Endometrial microvascular endothelial cells (primary cell): ENCODE measurements around the gene GALNT2. TPM values are rescaled to one million over a fixed set of nuclear protein-coding genes. Genes with fewer than 3 reads are reported as not detected.

Source experiments
- in situ Hi-C: cut with HindIII; loops from 2 replicates; pipeline ENCODE4 v1.10.0; 2017; ENCODE audit warnings: low sequenced_read_pairs, low pct_unique_long_range_greater_than_20kb; ENCODE audit errors: inconsistent ontology term
- total RNA-seq: library from RNA; depleted of rRNA; stranded (reverse); fragments of >200 nt; gene quantifications from one replicate; pipeline ENCODE4 v1.2.3, GENCODE V29; 2015; ENCODE audit errors: inconsistent ontology term

The GALNT2 gene
- 69.2 TPM for total RNA-seq

- in situ Hi-C loops = no loop called here
These were observed at the start of gene GALNT2 for GRCh38 chr1:230066466-230067404. TSS of gene GALNT2 (plus strand) at chr1:230067238. CDS start at chr1:230067281, 43 bp downstream.

GRCh38 chr1:230020451-230020850 is 46.6 kb upstream of the GALNT2 start:
- in situ Hi-C loops = no loop called here

DNA sequence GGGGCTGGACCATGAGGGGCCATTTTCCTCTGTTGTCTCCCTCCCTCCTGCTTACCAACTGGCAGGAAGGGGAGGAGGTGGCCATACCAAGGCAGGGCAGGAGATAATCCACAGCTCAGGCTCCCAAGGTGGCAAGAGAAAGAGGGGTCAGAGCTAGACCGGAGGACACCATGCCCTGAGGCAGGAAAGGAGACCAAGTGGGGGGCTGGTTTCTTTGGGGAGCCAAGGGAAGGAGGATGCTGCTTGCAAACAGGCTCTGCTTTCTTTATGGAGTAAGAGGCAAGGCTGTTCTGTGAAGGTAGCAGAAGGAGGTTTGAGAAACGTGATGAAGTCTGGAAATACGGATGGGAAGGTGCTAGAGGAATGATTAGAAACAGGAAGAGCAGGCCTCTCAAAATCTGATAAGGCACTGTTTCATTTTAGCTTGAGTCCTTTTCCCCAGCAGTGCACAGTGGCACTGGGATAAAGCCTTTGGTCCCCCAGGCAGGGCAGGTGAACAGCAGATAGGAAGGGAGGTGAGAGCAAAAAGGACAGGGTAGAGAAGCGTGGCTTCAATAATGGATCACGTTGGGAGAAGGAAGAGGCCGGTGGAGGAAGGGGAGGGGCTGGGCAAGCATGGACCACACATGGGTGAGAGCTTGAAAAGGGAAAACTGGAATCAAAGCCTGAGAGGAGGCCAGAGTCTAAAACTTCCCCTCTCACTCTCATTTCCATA is 44.2 kb upstream of the GALNT2 start:
- in situ Hi-C loops = no loop called here

DNA sequence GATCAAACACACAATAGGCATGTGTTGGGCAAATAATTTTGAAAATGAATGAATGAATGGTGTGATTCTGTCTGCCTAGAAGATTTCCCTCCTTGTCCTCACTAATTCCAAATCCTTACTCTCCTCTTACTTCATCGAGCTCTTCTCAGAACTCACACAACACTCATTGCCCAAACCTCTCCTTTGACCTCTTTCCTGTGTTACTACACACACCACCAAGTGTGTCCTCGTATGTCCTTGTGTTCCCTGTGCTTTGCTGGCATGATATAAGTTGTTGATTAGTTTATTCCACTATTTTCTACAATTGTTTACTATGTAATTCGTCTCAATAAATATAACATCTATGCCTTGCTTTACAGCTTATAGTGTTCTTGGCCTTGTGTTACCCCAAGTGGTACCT is 41.4 kb upstream of the GALNT2 start:
- in situ Hi-C loops = no loop called here

DNA sequence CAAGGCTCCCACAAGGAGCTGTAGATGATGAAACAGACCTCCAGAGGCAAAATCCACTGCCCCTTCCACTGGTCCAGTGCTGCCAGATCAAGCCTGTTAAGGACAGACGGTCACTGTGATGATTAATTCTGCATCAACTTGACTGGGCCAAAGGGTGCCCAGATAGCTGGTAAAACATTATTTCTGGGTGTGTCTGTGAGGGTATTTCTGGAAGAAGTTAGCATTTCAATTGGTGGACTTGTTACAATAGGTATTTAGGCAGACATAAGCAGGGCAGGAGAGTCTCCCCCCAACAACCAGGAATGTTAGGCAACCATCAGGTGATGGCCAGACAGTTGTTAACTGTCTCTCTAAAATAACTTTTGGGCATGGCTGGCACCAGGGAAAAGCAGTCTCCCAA is 40.9 kb upstream of the GALNT2 start:
- in situ Hi-C loops = no loop called here

- in situ Hi-C loops = no loop called here
These were observed 40.5 kb upstream of the GALNT2 start for GRCh38 chr1:230026572-230026971.

DNA sequence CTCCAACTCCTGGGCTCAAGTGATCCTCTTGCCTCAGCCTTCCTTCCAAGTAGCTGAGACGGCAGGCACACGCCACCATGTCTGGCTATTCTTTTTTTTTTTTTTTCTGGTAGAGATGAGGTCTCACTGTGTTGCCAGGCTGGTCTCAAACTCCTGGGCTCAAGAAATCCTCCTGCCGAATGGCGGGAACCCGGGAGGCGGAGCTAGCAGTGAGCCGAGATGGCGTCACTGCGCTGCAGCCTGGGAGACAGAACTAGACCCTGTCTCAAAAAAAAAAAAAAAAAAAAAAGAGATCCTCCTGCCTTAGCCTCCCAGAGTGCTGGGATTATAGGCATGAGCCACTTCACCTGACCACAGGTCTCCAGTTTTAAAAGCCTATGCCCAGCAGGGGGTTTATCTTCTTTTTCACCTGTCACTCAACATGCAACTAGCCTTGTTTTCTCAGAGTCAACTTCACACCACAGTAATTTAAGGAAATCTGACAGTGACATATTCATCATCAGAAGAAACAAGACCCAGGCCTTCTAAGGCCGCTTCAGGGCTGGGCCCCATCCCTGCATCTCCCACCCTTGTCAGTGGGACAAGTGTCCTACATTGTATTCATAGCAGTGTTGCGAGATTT is 38.3 kb upstream of the GALNT2 start:
- in situ Hi-C loops = no loop called here

- in situ Hi-C loops = no loop called here
These were observed 37.6 kb upstream of the GALNT2 start for GRCh38 chr1:230029244-230029941.

DNA sequence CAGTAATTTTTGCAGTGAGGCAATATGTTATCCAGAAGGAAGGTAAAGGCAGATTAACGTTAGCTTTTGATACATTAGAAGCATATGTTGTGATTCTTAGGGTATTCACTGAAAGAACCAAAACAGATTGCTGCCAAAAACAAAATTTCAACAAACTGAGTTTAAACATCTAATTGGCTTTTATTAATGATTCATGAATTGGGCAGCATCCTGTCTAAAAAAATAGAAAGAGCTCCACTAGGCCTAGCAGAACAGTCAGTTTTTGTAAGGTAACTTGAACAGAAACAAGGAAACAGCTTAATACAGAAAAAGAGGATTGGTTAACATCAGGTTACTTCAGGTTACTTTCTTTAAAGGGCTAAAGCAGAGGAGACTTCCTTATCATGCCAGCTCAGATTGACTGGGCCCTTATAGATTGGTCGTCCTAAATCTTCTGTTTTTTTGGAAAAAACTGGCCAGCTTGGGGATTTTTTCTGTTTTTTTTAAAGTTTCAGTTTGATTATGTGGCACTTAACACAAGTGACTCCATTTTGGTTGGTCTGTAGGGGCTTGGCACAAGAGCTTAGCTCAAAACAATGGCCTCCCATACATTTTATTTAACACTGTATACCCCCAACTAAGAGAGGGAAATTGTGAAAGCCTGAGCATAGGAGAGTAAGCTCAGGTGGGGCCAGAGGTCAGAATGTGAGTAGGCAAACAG is 36.8 kb upstream of the GALNT2 start:
- in situ Hi-C loops = no loop called here

DNA sequence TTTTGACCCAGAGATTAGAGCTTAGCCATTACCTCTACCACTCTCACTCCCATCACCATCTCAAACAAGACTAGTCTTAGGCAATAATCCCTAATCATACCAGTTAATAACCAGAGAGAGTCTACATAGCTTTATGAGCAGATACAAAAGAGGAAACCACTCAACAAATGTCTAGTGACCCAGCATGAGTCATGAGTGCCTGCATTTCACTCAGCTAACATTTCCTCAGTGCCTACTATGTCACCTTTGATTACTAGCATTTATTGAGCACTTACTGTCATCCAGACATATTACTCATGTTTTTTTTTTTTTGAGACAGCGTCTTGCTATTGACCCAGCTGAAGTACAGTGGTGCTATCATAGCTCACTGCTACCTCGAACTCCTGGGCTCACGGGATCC is 35.9 kb upstream of the GALNT2 start:
- in situ Hi-C loops = no loop called here

- in situ Hi-C loops = no loop called here
These were observed 34.3 kb upstream of the GALNT2 start for GRCh38 chr1:230032516-230033281.

GRCh38 chr1:230037261-230037660 is 29.8 kb upstream of the GALNT2 start:
- in situ Hi-C loops = no loop called here

- in situ Hi-C loops = no loop called here
These were observed 26.6 kb upstream of the GALNT2 start for GRCh38 chr1:230040440-230040839.

DNA sequence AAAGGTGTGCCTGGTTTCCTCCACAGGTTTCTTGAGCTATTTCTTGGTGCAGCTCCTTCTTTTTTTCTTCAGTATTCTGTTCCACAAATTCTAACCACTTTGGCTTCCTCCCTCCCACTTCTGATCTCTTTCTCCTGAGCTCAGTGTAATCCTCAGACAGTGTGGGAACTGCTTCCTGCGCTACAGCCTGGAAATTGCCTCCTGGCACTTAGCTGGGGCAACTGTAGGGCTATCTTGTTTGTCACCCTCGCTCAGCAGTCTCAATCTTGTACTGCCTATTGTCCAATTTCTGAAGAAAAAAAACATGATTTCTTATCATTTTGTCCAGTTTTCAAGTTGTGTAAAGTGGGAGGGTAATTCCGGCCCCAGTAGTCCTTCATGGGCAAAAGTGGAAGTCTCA is 24.0 kb upstream of the GALNT2 start:
- in situ Hi-C loops = no loop called here

- in situ Hi-C loops = no loop called here
These were observed 22.3 kb upstream of the GALNT2 start for GRCh38 chr1:230044729-230045128.

DNA sequence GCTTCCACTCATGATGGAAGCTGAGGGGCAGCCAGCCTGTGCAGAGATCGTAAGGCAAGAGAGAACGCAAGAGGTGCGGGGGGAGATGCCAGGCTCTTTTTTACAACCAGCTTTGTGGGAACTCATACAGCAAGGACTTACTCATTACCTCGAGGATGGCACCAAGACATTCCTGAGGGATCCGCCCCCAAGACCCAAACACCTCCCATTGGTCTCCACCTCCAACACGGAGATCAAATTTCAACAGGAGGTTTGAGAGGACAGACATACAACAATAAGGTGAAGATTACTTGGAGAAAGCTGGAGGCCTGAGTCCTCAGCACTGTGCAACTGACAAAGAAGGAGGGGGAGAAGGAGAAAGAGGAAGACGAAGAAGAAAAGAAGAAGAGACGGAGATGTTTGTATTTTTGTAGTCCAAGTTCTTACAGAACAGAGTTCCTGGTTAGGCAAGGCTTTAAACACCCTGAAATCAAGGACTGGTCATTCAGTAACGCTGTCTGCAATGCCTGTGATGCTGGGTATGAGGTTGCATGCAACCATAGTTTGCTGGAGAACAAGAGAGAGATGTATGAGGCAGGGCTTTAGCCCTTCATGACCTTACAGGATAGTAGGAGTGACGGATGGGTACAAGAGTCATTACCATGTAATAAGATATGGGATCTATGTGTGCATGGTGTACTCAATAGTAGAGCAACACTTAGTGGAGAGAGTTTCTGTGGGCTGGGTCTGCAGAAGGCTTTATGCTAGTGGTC is 19.7 kb upstream of the GALNT2 start:
- in situ Hi-C loops = no loop called here

DNA sequence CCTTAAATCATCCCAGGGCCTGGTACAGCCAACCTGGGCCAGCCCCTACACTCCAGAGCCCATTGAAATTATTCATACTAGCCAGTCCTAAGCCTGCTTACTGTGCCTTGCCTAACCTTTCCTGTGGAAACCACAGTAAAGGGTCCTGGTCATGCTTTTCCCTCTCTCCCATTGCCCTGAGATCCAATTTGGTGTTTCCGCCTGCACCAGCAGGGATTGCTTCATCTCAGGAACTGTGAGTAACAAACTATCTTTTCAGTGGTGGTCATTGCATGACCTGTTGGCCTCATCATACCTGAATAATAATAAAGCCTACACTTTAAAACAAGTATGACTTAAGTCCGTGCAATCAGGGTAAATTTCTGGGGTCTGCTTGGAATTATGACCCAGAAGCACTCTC is 18.7 kb upstream of the GALNT2 start:
- in situ Hi-C loops = no loop called here
